Activated naive CD4-positive, alpha-beta T cell treated with anti-CD3 and anti-CD28 coated beads, Interleukin-2, amount 50 U/mL, for 72 hours (primary cell): ENCODE data around the gene SEC11A. TPM values are rescaled to one million over a fixed set of nuclear protein-coding genes. Genes with fewer than 3 reads are reported as not detected.
A peak's percentile ranks its signal among the peaks of the same experiment; 100 is the strongest.
"Not testable (repeated sequence)": the region's sequence is repeated elsewhere in the genome, so short reads cannot be mapped to it uniquely, and the experiment has no call there.

ENCODE experiments used
- ATAC-seq, 2 donors: fragments of 150-1000 bp; cut with Tn5 transposase; 2 replicates each; pipeline ENCODE4 v1.10.0; 2021; ENCODE audit warnings: mild to moderate bottlenecking in 2 of 2, moderate library complexity in 2 of 2
- DNase-seq, 2 donors: peaks; one replicate each; pipeline ENCODE4 v3.0.0; 2021 to 2022; ENCODE audit warnings: low spot score in 2 of 2
- H3K27ac Mint-ChIP-seq, 2 donors: one replicate each; pipeline ENCODE4 v1.8.0; 2022; ENCODE audit warnings: mild to moderate bottlenecking in 2 of 2, mixed read lengths in 2 of 2
- H3K36me3 Mint-ChIP-seq, 2 donors: one replicate each; pipeline ENCODE4 v1.8.0; 2022; ENCODE audit warnings: mixed read lengths in 2 of 2
- H3K9me3 Mint-ChIP-seq, 2 donors: one replicate each; pipeline ENCODE4 v1.8.0; 2022; ENCODE audit warnings: mixed read lengths in 2 of 2
- total RNA-seq, 2 donors: library from RNA; stranded (reverse); gene quantifications; one replicate each; pipeline ENCODE4 v1.2.3, GENCODE V29; 2022

Gene SEC11A
- total RNA-seq, 2 donors from 2014 or later, result 111 to 129 TPM

- not testable (repeated sequence) for H3K9me3 Mint-ChIP-seq, ATAC-seq, DNase-seq
- Mint-ChIP-seq H3K36me3 (peaks cover 0 to 32% of the 10 kb centered on the region in 2 donors), H3K27ac (peak overlapping the region in 1 of 2 donors; percentile 29)
Observed at GRCh38 chr15:84641871-84642270, 74.1 kb downstream of the SEC11A start.

DNA sequence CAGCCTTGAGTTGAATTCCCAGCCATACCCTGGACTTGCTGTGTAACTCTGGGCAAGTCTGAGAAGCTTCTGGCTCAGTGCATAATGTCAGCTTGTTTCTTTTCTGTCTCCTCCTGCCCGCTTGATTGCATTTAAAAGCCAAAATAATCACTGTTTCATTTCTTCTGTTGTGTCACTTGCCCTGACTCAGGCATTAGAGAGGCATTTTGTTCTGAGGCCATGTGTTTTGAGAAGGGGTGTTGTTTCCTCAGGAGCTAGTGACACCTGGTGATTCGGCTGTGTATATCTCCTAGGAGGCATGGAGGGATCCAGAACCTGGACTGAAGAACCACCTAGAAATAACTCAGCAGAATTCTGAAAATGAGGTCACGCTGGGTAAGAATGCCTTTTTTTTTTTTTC is 77.8 kb downstream of the SEC11A start:
- ATAC-seq (no peak), DNase-seq (no peak)
- H3K9me3 Mint-ChIP-seq, result no peaks in the 10 kb centered on the region
- H3K36me3 Mint-ChIP-seq, result peaks cover 15 to 50% of the 10 kb centered on the region in 2 donors
- H3K27ac Mint-ChIP-seq, result peak overlapping the region; percentile 7 to 52

DNA sequence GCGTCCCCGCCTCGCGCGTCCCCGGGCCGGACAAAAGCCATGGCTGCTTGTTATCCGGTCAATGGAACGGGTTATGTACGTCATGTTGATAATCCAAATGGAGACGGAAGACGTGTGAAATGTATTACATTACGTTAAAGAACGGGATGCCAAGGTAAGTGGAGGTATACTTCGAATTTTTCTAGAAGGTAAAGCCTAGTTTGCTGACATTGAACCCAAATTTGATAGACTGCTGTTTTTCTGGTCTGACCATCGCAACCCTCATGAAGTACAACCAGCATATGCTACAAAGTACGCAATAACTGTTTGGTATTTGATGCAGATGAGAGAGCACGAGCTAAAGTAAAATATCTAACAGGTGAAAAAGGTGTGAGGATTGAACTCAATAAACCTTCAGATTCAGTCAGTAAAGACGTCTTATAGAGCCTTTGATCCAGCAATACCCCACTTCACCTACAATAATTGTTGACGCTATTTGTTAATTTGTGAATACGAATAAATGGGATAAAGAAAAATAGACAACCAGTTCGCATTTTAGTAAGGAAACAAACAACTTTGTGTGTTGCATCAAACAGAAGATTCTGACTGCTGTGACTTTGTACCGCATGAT is 81.6 kb downstream of the SEC11A start:
- H3K9me3 Mint-ChIP-seq, result no peaks in the 10 kb centered on the region
- peak in 1 of 2 donors; percentile 26 for DNase-seq
- H3K27ac Mint-ChIP-seq, result peak overlapping the region in 1 of 2 donors; percentile 79
- peaks cover 25 to 30% of the 10 kb centered on the region in 2 donors for H3K36me3 Mint-ChIP-seq
- ATAC-seq, result no peak

DNA sequence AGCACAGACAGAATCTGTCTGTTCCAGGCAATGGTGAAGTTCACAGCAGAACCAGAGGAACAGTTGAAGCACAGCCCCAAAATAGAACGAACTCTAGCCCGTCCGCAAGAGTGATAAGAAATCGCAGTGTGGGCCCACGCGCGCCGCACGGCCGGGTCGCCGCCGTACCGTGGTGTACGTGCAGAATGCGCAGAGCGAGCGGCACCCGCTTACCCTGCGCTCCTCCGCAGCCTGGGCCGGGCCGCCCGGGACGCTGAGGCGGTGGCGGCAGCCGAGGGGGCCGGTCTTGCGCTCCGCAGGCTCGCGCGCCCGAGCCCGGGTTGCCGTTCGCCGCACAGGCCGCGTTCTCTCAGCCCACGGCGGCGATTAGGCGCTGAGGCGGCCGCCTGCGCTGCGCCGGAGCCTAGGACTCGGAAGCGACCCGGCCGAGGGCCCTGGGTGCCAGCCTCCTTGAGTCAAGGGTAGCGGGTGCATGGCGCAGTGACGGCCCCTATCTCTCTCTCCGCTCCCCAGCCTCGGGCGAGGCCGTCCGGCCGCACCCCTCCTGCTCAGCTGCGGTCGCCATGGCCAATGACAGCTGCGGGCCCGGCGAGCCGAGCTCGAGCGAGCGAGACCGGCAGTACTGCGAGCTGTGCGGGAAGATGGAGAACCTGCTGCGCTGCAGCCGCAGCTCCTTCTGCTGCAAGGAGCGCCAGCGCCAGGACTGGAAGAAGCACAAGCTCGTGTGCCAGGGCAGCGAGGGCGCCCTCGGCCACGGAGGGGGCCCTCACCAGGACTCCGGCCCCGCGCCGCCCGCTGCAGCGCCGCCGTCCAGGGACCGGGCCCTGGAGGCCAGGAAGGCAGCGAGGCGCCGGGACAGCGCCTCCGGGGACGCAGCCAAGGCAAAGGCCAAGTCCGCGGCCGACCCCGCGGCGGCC is 82.4 kb downstream of the SEC11A start:
- Mint-ChIP-seq H3K9me3 (no peaks in the 10 kb centered on the region), H3K27ac (peak overlapping the region; percentile 79 to 87), H3K36me3 (peaks cover 25 to 26% of the 10 kb centered on the region in 2 donors)
- DNase-seq (peak; percentile 65 to 71), ATAC-seq (peak; percentile 51 to 65)

DNA sequence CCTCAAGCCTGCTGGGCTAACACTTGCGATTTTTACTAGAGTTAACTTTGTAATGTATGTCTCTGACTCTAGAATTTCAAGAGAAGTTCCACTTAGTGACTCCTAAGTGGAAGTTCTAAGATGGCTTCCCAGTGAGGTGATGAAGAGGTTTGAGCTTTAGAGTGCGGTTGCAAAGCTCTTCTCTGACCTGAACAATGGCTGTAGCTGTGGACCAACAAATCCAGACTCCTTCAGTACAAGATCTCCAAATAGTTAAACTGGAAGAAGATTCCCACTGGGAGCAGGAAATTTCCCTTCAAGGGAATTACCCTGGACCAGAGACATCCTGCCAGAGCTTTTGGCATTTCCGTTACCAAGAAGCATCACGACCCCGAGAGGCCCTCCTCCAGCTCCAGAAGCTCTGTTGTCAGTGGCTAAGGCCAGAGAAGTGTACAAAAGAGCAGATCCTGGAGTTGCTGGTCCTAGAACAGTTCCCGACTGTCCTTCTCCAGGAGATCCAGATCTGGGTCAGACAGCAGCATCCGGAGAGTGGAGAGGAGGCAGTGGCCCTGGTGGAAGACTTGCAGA is 84.2 kb downstream of the SEC11A start:
- DNase-seq (peak in 1 of 2 donors; percentile 24), ATAC-seq (peak in 1 of 2 donors; percentile 0)
- Mint-ChIP-seq H3K9me3 (no peaks in the 10 kb centered on the region), H3K27ac (peak overlapping the region; percentile 90 to 98), H3K36me3 (peaks cover 25 to 26% of the 10 kb centered on the region in 2 donors)

DNA sequence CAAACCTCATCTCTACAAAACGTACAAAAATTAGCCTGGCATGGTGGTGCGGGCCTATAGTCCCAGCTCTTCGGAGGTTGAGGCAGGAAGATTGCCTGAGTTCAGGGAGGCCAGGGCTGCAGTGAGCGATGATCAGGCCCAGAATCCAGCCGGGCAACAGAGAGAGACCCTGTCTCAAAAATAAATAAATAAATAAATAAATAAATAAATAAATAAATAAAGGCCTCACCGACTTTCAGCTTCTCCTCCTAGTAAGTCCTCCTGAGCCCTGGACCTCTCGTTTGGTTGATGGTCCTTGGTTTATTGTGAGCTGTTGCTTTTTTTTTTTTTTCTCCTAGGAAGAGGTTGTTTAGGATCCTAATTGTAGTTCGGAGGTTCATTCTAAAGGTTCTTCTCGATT is 86.9 kb downstream of the SEC11A start:
- Mint-ChIP-seq H3K27ac (no peak overlapping the region), H3K9me3 (no peaks in the 10 kb centered on the region), H3K36me3 (peaks cover 4 to 19% of the 10 kb centered on the region in 2 donors)
- ATAC-seq (no peak), DNase-seq (no peak)

DNA sequence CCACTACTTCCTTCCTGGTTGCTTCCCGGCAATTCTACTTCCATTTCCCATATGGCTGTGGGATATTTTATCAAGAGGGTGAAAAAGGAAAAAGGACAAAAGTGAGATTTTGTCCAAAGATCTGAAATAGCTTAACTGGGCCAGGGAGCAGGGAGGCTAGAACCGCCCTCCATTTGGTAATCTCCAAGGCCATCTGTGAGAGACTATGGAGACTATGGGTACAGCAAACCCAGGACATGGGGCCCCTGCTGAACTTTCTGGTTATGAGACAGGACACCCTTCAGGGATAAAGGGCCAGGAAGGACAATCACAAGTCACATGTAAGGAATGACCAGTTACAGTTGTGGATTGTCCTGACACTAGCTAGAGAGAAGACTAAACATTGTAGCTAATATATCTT is 90.8 kb downstream of the SEC11A start:
- Mint-ChIP-seq H3K36me3 (peaks cover 26 to 35% of the 10 kb centered on the region in 2 donors), H3K27ac (peak overlapping the region in 1 of 2 donors; percentile 59), H3K9me3 (peaks cover 12 to 23% of the 10 kb centered on the region in 2 donors)
- no peak for ATAC-seq
- DNase-seq, result no peak

DNA sequence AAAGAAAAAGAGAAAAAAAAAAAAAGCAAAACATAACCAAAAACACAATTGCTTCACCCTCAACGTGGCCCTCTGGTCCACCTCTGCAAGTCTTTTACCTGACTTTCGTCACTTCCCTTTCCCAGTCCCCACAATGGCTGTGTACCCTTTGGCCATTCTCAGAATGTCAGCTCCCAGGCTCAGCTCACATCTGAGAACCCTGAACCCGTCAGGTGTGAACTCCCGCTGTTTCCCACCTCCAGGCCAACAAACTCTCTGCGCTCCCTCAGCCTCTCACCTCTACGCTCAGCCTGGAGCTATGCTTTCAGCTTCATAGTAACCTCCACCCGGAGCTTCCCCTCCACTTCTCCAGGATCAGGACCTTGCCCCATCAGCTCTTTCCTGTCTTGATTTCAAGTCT is 91.6 kb downstream of the SEC11A start:
- Mint-ChIP-seq H3K9me3 (peaks cover 17 to 25% of the 10 kb centered on the region in 2 donors), H3K36me3 (peaks cover 29 to 42% of the 10 kb centered on the region in 2 donors), H3K27ac (peak overlapping the region in 1 of 2 donors; percentile 59)
- no peak for ATAC-seq
- no peak for DNase-seq

DNA sequence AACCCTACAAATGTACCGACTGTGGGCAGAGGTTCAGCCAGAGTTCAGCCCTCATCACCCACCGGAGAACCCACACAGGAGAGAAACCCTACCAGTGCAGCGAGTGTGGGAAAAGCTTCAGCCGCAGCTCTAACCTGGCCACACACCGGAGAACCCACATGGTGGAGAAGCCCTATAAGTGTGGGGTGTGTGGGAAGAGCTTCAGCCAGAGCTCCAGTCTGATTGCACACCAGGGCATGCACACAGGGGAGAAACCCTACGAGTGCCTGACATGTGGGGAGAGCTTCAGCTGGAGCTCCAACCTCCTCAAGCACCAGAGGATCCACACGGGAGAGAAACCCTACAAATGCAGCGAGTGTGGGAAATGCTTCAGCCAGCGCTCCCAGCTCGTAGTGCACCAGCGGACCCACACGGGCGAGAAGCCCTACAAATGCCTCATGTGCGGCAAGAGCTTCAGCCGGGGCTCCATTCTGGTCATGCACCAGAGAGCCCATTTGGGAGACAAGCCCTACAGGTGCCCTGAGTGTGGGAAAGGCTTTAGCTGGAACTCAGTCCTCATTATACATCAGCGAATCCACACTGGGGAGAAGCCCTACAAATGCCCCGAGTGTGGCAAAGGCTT is 94.5 kb downstream of the SEC11A start:
- DNase-seq (no peak), ATAC-seq (no peak)
- H3K9me3 Mint-ChIP-seq, result peaks cover 19 to 25% of the 10 kb centered on the region in 2 donors
- no peak overlapping the region for H3K27ac Mint-ChIP-seq
- H3K36me3 Mint-ChIP-seq, result peaks cover 29 to 49% of the 10 kb centered on the region in 2 donors

- peaks cover 19 to 25% of the 10 kb centered on the region in 2 donors for H3K9me3 Mint-ChIP-seq
- peaks cover 29 to 49% of the 10 kb centered on the region in 2 donors for H3K36me3 Mint-ChIP-seq
- ATAC-seq (no peak), DNase-seq (no peak)
- H3K27ac Mint-ChIP-seq, result no peak overlapping the region
Observed at GRCh38 chr15:84620626-84621025, 95.3 kb downstream of the SEC11A start.

Other genes starting within 250 kb of the SEC11A start
- gene ZSCAN2, start 115.1 kb downstream of the SEC11A start, total RNA-seq, result 1 to 10 TPM; 5.6 to 6.2 TPM
- 10 to 100 TPM in 1 of 2 donors, 1 to 10 TPM in 1; 6.9 to 17.5 TPM for gene WDR73, start 61.9 kb downstream of the SEC11A start, total RNA-seq
- gene NMB, start 57.9 kb downstream of the SEC11A start, total RNA-seq, result 1 to 10 TPM; 1.9 to 9.4 TPM
- gene ZNF592, start 32.5 kb upstream of the SEC11A start, total RNA-seq, result 10 to 100 TPM; 22.7 to 34.7 TPM
- under 1 TPM; 0.07 to 0.54 TPM for gene ALPK3, start 101.2 kb upstream of the SEC11A start, total RNA-seq
- gene SLC28A1, start 168.5 kb upstream of the SEC11A start, total RNA-seq, result under 1 TPM in 1 of 2 donors, not detected in 1; 0.30 TPM